K562 (cell line): ENCODE measurements around the gene FAM187B. TPM values are rescaled to one million over a fixed set of nuclear protein-coding genes. Genes with fewer than 3 reads are reported as not detected.

Experiments used
- MGA ChIP-seq: fragments of 450-650 bp; IDR thresholded peaks from 2 replicates; pipeline ENCODE4 v1.6.1; 2016; ENCODE audit warnings: mild to moderate bottlenecking, moderate library complexity
- MYBL2 ChIP-seq, 2 experiments: fragments of 450-650 bp in 1 of 2; sonication (generic) in 1 of 2; formaldehyde crosslinking in 1 of 2; IDR thresholded peaks; 2 replicates each; pipeline versions ENCODE4 v1.6.1 to v1.8.1; 2017 to 2022; ENCODE audit warnings: borderline replicate concordance in 1 of 2, inconsistent platforms in 1 of 2, low read depth in 1 of 2, mild to moderate bottlenecking in 1 of 2, missing genetic modification reagents in 1 of 2, moderate library complexity in 1 of 2
- PML ChIP-seq: IDR thresholded peaks from 2 replicates; pipeline ENCODE4 v1.6.1; 2012; ENCODE audit warnings: low read length, inconsistent platforms
- SAFB2 ChIP-seq: fragments of 200-400 bp; formaldehyde crosslinking; IDR thresholded peaks from 2 replicates; pipeline ENCODE4 v1.6.1; 2018; ENCODE audit warnings: borderline replicate concordance, low read length, low read depth, moderate library complexity; ENCODE audit not compliant: severe bottlenecking
- SPI1 ChIP-seq: IDR thresholded peaks from 2 replicates; pipeline ENCODE4 v1.6.1; 2011; ENCODE audit warnings: low read depth, low read length, control low read depth, borderline replicate concordance
- ZBTB2 ChIP-seq: fragments of 450-650 bp; IDR thresholded peaks from 2 replicates; pipeline ENCODE4 v1.6.1; 2016; ENCODE audit warnings: antibody characterized with exemption
- ZBTB7A ChIP-seq: IDR thresholded peaks from 2 replicates; pipeline ENCODE4 v1.6.1; 2011; ENCODE audit warnings: low read depth, mild to moderate bottlenecking, low read length, moderate library complexity, borderline replicate concordance; ENCODE audit not compliant: control insufficient read depth
- ZFP36 ChIP-seq: fragments of 150-350 bp; IDR thresholded peaks from 2 replicates; pipeline ENCODE4 v1.6.1; 2018; ENCODE audit warnings: low read length, low read depth; ENCODE audit not compliant: partially characterized antibody
- polyA plus RNA-seq, 8 experiments: library from polyadenylated mRNA; depleted of rRNA in 4 of 8; stranded (reverse) in 5 of 8; unstranded in 3 of 8; fragments of >200 nt; fragmentation: Nextera tagmentation in 2 of 8; fragmentation: Illumina TruSeq in 1 of 8; extraction: Ambion mirVana in 2 of 8; extraction: Trizol in 1 of 8; gene quantifications; 2 replicates each; pipeline versions ENCODE4 v1.2.1 to v1.2.3, GENCODE V29; 2011 to 2014; ENCODE audit warnings: inconsistent platforms in 1 of 8, missing spikeins in 1 of 8
- total RNA-seq, 7 experiments: library from RNA; depleted of rRNA in 6 of 7; stranded (reverse); fragments of >200 nt in 6 of 7; fragmentation: Illumina TruSeq in 2 of 7; extraction: Trizol in 2 of 7; gene quantifications; 2 replicates each; pipeline versions ENCODE4 v1.2.1 to v1.2.3, GENCODE V29; 2011 to 2021; ENCODE audit warnings: low replicate concordance in 1 of 7
- TF ChIP-seq, protein P1 (sequence below): fragments of 250-450 bp; sonication (Bioruptor Pico); IDR thresholded peaks from 2 replicates; pipeline ENCODE4 v1.4.0; 2020; ENCODE audit warnings: mild to moderate bottlenecking

FAM187B gene
- total and polyA plus RNA-seq, 9 of the 15 experiments (the other 6 are each of a cell fraction or from before 2014, with no cell fraction given), result 0.04 to 0.09 TPM; not detected in 7

DNA sequence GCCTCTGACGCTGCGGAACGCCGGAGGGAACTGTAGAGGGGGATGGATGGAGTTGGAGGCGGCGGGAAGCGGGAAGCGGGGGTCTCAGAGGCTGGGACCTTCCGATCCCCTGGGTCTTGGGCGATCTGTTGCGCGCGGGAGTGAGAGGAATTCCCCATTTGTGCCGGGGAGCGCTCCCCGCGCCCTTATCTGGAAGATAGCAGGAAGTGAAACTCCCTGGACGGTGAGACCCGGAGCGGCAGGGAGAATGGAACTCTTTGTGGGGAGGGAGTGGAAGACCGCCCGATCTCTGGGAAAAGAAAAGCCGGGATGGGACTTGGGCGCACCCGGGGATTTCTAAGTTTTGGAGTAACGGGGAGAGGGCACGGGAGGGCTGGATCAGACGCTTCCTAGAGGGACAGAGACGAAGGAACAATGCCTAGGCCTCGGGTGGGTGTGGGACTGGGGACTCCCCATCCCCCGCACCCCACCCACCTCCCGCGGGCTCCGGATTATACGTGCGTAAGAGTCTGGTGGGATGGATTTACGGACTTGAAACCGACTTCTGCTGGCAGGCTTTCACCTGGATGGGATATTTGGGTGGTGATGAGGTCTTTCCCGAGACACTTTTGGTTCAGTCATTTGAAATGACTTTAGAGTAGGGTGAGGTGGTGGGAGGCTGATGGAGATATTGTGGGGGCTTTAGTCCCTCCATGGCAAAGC, 20.8 kb upstream of the FAM187B start (continued):
- TF ChIP-seq SPI1, result peak; percentile 14; the same call in 1 of the 2 replicates
- 0 out of 2 replicates have a peak, but pooled peaks have one; percentile 38 for TF ChIP-seq MGA
- TF ChIP-seq MYBL2 (IDR thresholded peaks at IDR 0.05; ENCODE audit: low read depth), result no peak
- TF ChIP-seq MYBL2 (CRISPR knock-in tag; IDR thresholded peaks at IDR 0.05; ENCODE audit: borderline replicate concordance), result no peak
- TF ChIP-seq, protein P1, sequence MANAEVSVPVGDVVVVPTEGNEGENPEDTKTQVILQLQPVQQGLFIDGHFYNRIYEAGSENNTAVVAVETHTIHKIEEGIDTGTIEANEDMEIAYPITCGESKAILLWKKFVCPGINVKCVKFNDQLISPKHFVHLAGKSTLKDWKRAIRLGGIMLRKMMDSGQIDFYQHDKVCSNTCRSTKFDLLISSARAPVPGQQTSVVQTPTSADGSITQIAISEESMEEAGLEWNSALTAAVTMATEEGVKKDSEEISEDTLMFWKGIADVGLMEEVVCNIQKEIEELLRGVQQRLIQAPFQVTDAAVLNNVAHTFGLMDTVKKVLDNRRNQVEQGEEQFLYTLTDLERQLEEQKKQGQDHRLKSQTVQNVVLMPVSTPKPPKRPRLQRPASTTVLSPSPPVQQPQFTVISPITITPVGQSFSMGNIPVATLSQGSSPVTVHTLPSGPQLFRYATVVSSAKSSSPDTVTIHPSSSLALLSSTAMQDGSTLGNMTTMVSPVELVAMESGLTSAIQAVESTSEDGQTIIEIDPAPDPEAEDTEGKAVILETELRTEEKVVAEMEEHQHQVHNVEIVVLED (CRISPR knock-in tag), result no peak
- no peak for TF ChIP-seq SAFB2
- no peak for TF ChIP-seq ZFP36
- no peak; the same call in 1 of the 2 replicates for TF ChIP-seq PML
- TF ChIP-seq ZBTB2, result no peak
- peak; percentile 48; the same call in 1 of the 2 replicates for TF ChIP-seq ZBTB7A
